Keratinocyte (primary cell): Measurements from ENCODE around the gene EFCAB8.

ENCODE experiments used
- CTCF ChIP-seq, 3 experiments: IDR thresholded peaks in 1 of 3; conservative IDR thresholded peaks in 1 of 3; optimal IDR thresholded peaks in 1 of 3; 2 replicates in 2 of 3; 3 replicates in 1 of 3; pipeline versions ENCODE3 to v1.5.1; 2011; ENCODE audit warnings: low read length in 3 of 3, mild to moderate bottlenecking in 3 of 3, moderate library complexity in 2 of 3, control low read depth in 1 of 3, inconsistent platforms in 1 of 3; ENCODE audit not compliant: insufficient read depth in 2 of 3; ENCODE audit errors: extremely low read depth in 1 of 3
- EZH2 ChIP-seq: IDR thresholded peaks from one replicate; pipeline ENCODE4 v1.6.1; 2012; ENCODE audit warnings: inconsistent platforms, mild to moderate bottlenecking, low read length, moderate library complexity

GRCh38 chr20:32963176-32963575, 104.5 kb downstream of the EFCAB8 start:
- TF ChIP-seq CTCF (optimal IDR thresholded peaks at IDR 0.05 in 1 of 3, IDR thresholded peaks at IDR 0.05 in 1 of 3, conservative IDR thresholded peaks at IDR 0.05 in 1 of 3; ENCODE audit: extremely low read depth in 1 of 3, insufficient read depth in 2 of 3, low read length in 3 of 3) (no peak), EZH2 (no peak)
